Measurements from ENCODE around the gene LRRC9. TPM values are rescaled to one million over a fixed set of nuclear protein-coding genes. Genes with fewer than 3 reads are reported as not detected.

The LRRC9 gene
- total and polyA plus RNA-seq, 2 of the 13 experiments (the other 11 are each of a cell fraction or from before 2014, with no cell fraction given) = 0.08 to 0.18 TPM

GRCh38 chr14:60091550-60092525 lies 171.9 kb downstream of the LRRC9 start, which contains the start of gene PCNX4 (continued):
- TF ChIP-seq FOXO4 (CRISPR knock-in tag; conservative IDR thresholded peaks at IDR 0.05) (0 out of 2 replicates have a peak, but pooled peaks have one; percentile 84), ZNF766 (CRISPR knock-in tag; IDR thresholded peaks at IDR 0.05; ENCODE audit: borderline replicate concordance) (peak; percentile 85; the same call in 1 of the 2 replicates), REL (CRISPR knock-in tag; conservative IDR thresholded peaks at IDR 0.05) (peak; percentile 97), ZNF343 (CRISPR knock-in tag; IDR thresholded peaks at IDR 0.05) (peak; percentile 98), NAIF1 (CRISPR knock-in tag; IDR thresholded peaks at IDR 0.05; ENCODE audit: borderline replicate concordance) (peak; percentile 91), RFXAP (CRISPR knock-in tag; IDR thresholded peaks at IDR 0.05; ENCODE audit: borderline replicate concordance) (peak; percentile 93; the same call in 1 of the 2 replicates), GATAD2A (CRISPR knock-in tag; IDR thresholded peaks at IDR 0.05) (peak; percentile 70), GFI1 (CRISPR knock-in tag; IDR thresholded peaks at IDR 0.05; ENCODE audit: borderline replicate concordance) (no peak), ATF7 (IDR thresholded peaks at IDR 0.05) (peak; percentile 57), ATF7 (CRISPR knock-in tag; IDR thresholded peaks at IDR 0.05) (no peak; the same call in none of the 2 replicates), ZNF619 (CRISPR knock-in tag; IDR thresholded peaks at IDR 0.05) (no peak), HNF1A (IDR thresholded peaks at IDR 0.05; ENCODE audit: low read depth) (no peak), HNF1A (CRISPR knock-in tag; IDR thresholded peaks at IDR 0.05; ENCODE audit: borderline replicate concordance) (peak; percentile 88), TOPORS (CRISPR knock-in tag; IDR thresholded peaks at IDR 0.05) (peak; percentile 92), JUN (CRISPR knock-in tag; IDR thresholded peaks at IDR 0.05) (peak; percentile 81), BRCA1 (CRISPR knock-in tag; IDR thresholded peaks at IDR 0.05) (peak; percentile 95), SRSF1 (optimal IDR thresholded peaks at IDR 0.05; ENCODE audit: low read depth, low read length) (peak; percentile 60), ZNF484 (CRISPR knock-in tag; IDR thresholded peaks at IDR 0.05; ENCODE audit: borderline replicate concordance, low read depth) (no peak; the same call in 1 of the 2 replicates), ZFP91 (CRISPR knock-in tag; IDR thresholded peaks at IDR 0.05; ENCODE audit: borderline replicate concordance) (peak; percentile 96; the same call in 1 of the 2 replicates), RAD51 (IDR thresholded peaks at IDR 0.05; ENCODE audit: borderline replicate concordance) (no peak), ZNF7 (CRISPR knock-in tag; IDR thresholded peaks at IDR 0.05) (no peak), TBX3 (IDR thresholded peaks at IDR 0.05; ENCODE audit: borderline replicate concordance) (no peak), TCF7L2 (IDR thresholded peaks at IDR 0.05; ENCODE audit: low read depth, low read length) (no peak)

Data from HepG2 (cell line).